ENCODE results near the gene COL6A5.
"Not testable (repeated sequence)": the region's sequence is repeated elsewhere in the genome, so short reads cannot be mapped to it uniquely, and the experiment has no call there.

Gene COL6A5

DNA sequence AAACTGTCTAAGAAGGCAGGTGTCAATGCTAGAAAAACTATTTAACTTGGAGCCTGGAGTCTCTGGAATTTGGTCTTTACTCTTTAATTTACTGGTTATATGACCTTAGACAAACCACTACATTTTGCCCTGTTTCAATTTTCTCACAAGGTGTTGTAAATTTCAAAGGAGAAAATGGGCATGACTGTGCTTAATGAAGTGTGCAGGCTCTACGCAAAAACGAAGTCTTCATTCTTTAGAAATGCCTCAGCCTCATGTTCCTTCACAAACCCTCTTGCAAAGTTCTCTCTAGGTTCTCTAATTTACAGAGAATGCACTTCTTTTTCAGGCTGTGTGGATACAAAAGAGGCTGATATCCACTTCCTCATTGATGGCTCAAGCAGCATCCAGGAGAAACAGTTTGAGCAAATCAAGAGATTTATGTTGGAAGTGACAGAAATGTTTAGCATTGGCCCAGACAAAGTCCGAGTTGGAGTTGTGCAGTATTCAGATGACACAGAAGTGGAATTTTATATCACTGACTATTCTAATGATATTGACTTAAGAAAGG, 39.1 kb downstream of the COL6A5 start:
- DNase-seq (ENCODE audit: low spot score) = no peak

GRCh38 chr3:130386604-130387263, 41.3 kb downstream of the COL6A5 start:
- DNase-seq (ENCODE audit: low spot score) = no peak

DNA sequence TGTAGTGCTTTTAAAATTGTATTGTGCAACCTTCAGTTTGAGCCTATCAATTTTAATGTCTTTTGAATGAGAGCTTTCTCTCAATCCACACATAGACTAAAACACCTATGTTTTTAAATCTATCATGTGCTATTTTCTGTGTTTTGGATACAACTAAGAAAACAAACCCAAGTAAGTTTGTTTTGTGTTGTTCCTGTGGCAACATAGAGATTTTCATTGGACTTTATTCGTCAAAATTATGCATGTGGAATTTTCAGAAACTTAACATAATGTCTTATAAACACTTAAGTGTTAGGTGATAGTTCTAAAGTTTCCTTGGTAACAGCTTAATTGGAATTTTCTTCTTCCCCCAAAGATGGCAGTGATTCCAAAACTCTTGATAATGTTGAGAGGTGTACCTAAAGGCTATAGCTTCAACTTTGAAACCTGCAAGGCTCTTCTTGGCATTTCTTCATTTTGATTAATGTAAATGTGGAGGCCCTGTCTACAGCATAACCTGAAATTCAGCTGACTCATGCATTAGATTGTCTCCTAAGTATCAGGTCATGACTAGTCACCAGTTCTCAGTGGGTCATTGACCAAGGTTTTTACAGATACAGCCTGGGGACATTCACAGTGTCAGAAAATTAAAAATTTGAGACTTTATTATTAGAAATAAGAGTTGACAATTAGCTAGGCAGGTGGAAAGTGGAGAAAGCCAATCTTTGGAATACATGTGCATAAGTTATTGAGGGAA, 44.4 kb downstream of the COL6A5 start:
- DNase-seq (ENCODE audit: low spot score) = no peak

DNA sequence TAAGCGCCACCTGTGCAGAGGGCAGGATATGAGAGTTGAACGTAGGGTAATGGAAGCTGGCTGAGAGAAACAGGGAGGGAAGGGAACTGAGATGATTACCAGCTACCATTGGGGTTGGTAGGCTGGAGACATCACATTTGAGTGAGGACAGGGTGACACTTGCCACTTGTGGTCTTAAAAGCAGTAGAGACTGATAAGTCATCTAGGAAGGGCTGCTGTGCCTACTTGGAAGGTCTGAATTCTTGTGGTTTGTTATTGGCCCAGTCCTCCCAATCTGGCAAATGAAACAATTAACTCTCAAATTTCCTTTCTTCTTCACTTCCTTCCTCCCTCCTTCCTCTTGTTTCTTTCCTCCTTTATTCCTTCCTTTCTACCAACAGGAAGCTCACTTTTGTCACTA, 46.8 kb downstream of the COL6A5 start:
- no peak for DNase-seq (ENCODE audit: low spot score)

DNA sequence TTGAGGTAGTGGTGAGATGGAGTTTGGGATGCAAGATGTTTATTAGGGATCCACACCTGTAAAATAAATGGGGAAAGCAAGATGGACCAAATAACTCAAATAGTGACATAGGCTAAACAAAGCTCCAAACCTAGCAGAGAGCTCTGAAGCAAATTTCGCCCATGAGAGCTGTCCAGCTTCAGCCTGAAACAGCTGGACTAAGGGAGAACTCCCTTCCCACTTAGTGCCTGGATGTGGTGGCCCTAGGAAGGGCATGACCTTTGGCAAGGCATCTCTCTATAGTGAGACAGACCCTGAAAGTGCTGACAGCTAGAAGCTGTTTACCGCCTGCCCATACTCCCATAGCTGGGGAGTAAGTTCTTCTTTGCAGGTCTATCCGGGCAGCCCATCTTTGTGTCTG, 48.1 kb downstream of the COL6A5 start:
- DNase-seq (ENCODE audit: low spot score) = no peak

GRCh38 chr3:130395331-130395730, 49.9 kb downstream of the COL6A5 start:
- no peak for DNase-seq (ENCODE audit: low spot score)

DNA sequence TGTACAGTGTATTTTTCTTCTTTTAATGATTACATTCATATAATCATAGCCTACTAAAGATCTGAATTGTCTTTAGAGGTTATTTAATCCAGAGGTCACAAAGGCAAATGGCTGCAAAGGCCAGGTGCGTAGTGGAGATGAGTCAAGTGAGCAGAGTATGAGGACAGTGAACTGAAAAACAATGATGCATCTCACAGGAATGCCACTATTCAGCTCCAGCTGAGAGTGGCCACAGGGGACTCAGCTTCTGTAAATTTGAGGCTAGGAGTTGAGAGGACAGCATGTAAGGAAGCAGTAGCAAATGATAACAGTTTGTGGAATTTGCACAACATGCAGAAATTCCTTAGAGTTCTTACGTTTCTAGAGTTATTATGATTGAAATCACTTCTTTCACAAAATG, 50.4 kb downstream of the COL6A5 start:
- peak; percentile 65 for DNase-seq (ENCODE audit: low spot score)

- no peak for DNase-seq (ENCODE audit: low spot score)
These were observed 58.9 kb downstream of the COL6A5 start for GRCh38 chr3:130404401-130404800.

GRCh38 chr3:130405956-130406355, 60.5 kb downstream of the COL6A5 start:
- no peak for DNase-seq (ENCODE audit: low spot score)

GRCh38 chr3:130408253-130408652, 62.8 kb downstream of the COL6A5 start:
- peak; percentile 8 for DNase-seq (ENCODE audit: low spot score)

DNA sequence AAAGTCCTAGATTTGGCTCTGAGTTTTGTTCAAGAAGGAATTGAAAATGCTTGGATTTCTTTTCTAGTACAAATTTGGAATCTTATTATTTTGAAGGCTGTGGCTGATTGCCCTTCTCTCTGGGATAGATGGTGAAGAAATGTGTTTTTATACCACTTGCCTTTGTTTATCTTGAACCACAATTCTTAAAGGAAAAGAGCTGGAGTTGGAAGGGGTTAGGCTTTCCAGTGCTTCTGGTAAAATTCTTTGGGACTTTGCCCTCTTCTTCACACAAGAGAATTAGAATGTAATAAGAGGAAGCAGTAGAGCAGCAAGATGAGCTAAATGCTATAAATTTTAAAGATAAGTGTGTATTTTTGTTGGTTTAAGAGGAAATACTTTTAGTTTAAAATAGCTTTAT, 65.8 kb downstream of the COL6A5 start:
- no peak for DNase-seq (ENCODE audit: low spot score)

- no peak for DNase-seq (ENCODE audit: low spot score)
These were observed 67.6 kb downstream of the COL6A5 start for GRCh38 chr3:130412991-130413560.

DNA sequence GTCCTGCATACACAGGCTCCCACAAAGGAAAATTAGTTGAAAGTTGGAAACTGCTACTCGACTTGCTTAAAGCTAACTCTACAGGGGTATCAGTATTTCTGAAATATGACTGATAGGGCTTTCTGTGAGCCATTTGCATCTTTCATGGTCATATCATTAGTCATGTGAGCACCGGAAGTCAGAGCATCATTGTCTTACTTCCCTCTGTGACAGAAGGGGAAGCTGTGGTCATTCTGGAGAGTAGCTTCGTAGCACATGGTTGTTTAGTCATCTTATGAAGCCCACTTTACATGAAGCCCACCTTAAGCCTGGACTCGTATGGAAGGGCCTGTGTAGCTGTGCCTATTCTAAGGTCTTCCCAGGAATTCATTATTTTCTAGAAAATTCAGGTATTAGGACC, 69.0 kb downstream of the COL6A5 start:
- no peak for DNase-seq (ENCODE audit: low spot score)

- no peak for DNase-seq (ENCODE audit: low spot score)
These were observed 75.0 kb downstream of the COL6A5 start for GRCh38 chr3:130420466-130420865.

- no peak for DNase-seq (ENCODE audit: low spot score)
These were observed 77.6 kb downstream of the COL6A5 start for GRCh38 chr3:130423064-130423463.

DNA sequence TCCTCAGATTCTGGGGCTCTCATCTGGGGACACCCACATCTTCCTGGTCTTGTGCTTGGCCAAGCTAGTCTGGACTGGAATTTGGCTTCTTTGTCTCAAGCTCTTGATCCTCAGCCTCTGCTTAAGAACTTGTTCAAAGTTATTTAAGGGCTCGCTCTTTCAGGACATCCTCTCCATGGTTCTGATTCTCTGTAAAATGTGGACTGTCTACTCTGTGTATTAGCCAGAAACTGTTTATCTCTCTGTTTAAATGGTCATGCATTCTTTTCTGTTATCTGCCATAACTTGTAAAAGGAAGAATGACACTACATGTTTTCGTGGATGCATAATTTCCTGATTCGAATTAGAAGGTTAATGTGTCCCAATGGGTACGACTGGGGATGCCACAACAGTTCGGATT, 79.4 kb downstream of the COL6A5 start:
- DNase-seq (ENCODE audit: low spot score) = no peak

DNA sequence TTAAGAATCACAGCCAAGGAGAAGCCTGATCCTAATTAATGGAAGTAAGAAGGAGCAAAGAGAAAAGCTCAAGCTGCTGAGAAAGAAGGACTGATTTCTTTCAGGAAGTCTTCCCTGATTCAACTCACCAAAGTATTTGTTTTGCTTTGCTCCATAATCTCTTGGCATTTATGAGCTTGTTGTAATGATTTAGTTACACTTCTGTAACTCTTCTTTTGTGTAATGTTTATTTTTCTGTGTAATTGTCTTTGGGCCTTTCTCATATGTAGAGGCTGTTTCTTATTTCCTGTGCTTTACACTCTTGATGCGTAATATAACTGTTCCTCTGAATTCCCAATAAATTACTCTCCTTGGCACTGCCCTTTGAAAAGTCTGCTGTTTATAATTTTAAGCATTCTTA, 80.0 kb downstream of the COL6A5 start:
- no peak for DNase-seq (ENCODE audit: low spot score)

GRCh38 chr3:130426206-130426605, 80.7 kb downstream of the COL6A5 start:
- DNase-seq (ENCODE audit: low spot score) = no peak

DNA sequence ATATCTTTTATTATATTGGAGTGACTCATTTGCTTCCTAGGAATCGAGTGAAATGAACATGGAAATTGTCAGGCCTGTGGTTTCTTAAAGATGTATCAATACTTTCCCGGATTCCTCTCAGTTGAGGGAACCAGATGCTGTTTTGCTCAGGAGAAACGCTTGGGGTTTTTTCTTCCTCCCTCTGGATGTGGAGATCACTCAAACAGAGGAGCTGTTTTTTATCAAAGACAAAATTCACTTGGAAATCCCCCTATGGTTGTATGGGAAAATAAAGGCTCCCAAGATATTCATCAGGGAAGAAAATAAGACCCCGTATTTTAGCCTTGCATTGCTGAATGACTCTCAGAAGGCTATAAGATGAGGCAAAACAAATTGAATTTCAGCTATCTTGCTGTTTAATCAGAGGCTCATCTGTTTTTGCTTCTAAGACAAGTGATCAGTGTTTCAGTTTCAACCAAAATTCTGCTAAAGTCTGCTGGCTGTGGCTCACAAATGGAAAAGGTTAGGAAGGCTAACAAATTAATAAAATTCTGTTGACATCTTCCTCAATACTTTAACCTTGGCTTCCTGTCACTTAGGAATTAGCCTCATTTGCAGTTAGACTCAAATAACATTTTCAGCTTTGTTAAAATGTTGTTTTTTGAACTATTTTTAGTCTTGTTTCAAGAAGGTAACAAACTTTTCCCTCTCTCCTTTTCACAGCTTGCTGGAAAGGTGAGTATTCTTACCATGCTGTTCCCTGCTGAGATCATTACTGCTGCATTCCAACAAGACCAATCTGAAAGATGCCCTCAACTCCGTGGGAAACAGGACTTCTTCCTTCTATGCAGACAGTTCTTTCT, 83.6 kb downstream of the COL6A5 start:
- no peak for DNase-seq (ENCODE audit: low spot score)

GRCh38 chr3:130429713-130430023, 84.2 kb downstream of the COL6A5 start:
- DNase-seq (ENCODE audit: low spot score) = no peak

- DNase-seq (ENCODE audit: low spot score) = no peak
These were observed 84.8 kb downstream of the COL6A5 start for GRCh38 chr3:130430266-130430665.

- DNase-seq (ENCODE audit: low spot score) = not testable (repeated sequence)
These were observed 86.6 kb downstream of the COL6A5 start for GRCh38 chr3:130432086-130432485.

DNA sequence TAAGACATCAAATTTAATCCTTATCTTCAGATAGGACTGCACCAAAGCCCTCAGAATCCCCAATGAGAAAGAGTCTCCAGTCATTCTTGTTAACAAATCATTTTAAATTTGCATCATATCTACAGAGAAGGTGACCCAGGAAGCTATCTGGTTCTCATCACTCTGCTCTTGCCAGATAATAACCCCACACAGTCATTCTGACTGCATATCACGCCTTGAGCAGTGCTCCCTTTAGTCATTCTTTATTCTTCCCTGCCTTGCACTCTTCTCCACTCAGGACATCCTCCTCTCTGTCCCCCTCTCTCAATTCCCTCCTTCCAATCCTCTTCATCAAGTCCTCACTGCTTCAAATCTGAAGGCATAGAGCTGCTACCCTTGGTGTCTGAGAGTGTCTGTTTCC, 87.8 kb downstream of the COL6A5 start:
- DNase-seq (ENCODE audit: low spot score) = no peak

Data from SW480 (cell line).